ENCODE results near the gene KIAA0825. TPM values are rescaled to one million over a fixed set of nuclear protein-coding genes. Genes with fewer than 3 reads are reported as not detected.

KIAA0825 gene
- polyA plus RNA-seq, 4 donors = 4.1 to 5.9 (median 5.3) TPM

DNA sequence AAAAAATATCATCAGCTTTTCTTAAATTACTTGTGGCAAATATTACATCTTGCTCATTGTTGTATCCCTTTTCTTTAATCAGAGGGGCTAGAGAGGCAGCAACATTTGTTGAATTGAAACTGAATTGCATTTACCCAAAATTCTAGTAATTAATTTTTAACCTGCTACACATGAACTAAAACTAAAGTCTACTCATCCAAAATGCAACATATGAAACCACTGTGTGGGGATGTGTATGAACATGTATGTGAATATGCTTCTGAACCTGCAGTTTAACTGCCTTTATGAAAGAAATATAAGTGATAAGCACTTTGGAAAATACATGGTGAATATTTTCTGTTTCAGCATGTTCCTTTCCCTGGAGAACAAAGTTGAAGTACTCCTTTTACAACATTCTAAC is 158.5 kb downstream of the KIAA0825 start:
- DNase-seq (ENCODE audit: low read depth in 4 of 4, low spot score in 3 of 4) = no peak

DNA sequence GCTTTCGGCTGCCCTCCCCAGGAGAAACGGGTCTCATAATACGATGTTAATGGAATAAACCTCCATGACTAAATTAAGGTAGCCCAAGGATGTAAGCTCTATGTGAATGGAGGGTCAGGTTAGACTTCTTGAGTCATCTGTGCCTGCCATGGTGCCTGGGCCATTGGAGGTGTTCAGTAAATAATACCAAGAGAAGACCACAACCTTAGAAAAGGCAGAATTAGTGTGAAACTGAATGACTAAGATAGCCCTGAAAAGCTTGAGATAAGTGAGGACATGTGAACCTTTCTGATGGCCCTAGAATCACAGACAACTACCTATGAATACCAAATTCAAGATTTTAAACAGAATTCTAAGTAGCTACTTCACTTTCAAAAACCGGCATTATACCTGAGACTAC is 160.6 kb downstream of the KIAA0825 start:
- DNase-seq (ENCODE audit: low read depth in 4 of 4, low spot score in 3 of 4) = no peak

DNA sequence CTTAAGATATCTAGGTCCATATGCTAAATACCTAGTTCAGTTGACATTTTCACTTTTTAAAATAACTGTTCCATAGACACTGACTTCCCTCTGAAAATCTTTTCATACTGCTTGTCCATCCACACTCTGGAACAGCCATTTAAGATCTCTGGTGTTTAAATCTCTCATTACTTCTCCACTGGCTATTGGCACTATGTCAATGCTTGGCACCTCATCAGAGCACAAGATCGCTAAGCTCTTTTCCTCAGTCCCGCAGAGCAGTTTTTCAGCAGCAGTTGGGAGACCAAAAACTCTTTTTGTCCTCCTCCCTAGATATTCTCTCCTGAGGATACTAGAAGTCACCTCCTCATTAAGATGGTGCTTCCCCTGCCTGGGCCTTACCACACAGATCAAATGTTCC is 172.7 kb downstream of the KIAA0825 start:
- DNase-seq (ENCODE audit: low read depth in 4 of 4, low spot score in 3 of 4) = no peak

DNA sequence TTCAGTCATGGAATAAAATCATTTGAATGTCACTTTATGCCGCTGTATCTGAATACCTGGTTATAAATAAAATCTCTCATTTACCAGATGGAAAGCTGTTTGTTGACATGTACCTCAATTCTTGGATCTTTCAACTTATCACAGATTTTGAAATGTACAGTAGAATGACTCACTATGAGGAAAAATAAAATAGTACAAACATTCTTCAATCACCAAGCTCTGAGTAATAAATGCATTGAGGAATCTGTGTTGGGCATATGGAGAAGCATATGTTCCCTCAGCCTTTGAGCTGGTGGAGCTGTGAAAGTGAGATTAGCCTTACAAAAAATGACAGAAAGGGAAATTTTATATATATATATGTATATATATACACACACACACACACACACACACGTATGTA is 175.4 kb downstream of the KIAA0825 start:
- DNase-seq (ENCODE audit: low read depth in 4 of 4, low spot score in 3 of 4) = no peak

DNA sequence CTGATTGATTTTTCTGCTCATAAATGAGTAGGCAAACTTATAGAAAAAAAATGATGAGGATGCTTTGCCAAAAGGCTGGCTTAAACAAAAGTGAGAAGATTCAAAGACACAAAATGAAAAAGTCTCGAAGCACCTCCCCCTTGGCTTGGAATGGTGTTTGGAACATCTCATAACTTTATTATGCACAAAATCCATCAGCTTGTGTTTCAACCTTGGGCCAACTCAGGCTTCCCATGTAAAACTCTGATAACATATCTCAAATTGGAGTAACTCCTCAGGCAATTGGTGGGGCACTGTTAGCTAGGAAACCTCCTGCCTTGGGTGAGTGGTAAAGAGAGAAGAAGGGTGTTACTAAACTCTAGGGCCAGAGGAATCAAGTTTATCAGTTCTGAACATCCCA is 176.3 kb downstream of the KIAA0825 start:
- no peak for DNase-seq (ENCODE audit: low read depth in 4 of 4, low spot score in 3 of 4)

DNA sequence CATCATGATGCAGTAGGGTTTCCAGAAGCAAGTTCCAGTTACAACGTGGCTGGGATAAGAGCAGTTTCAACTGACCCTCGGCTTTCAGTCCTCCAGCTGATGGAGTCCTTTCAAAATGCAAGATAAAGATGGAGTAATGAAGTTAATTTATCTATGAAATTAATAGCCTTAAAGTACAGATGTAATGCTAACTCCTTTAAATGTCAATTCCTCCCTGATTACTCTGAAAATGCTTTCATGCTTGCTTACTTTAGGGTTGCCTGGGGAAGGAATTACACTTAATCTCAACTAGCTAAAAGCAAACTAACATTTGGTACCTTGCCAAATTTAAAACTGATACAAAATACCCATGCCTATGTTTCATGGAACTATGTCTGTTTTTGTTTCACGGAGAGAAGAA is 178.4 kb downstream of the KIAA0825 start:
- no peak for DNase-seq (ENCODE audit: low read depth in 4 of 4, low spot score in 3 of 4)

DNA sequence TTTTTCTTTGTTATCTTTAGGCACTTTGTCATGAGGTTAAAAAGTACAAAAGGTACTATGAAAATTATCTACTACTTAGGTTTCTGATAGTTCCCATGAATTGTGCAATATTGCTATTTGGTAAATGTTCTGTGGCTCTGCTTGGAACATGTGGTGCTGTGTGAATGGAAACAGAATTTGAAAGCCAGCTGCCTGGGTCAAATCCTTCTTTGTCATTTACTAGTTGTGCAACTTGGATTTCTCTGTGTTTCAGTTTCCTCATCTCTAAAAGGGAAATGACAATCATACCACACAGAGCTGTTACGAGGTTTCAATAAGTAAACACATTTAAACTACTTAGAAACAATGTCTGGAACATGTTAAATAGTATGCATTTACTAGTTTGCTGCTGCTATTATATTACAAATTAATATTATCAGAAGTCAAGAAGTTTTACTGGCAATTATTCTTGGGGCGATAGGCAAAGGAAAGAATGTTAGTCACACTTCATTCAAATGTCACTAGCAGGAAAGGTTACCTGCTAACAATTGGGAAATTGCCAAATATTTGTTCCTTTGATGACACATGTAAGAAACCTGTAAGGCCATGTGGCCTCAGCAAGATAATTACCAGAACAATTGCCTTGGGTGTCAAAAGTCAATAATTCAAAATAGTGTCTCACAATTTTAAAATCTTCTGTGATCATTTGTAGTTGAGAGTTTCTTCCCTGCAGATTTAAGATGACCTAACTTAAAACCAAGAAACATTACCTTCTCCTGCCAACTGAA is 184.8 kb downstream of the KIAA0825 start:
- no peak for DNase-seq (ENCODE audit: low read depth in 4 of 4, low spot score in 3 of 4)

DNA sequence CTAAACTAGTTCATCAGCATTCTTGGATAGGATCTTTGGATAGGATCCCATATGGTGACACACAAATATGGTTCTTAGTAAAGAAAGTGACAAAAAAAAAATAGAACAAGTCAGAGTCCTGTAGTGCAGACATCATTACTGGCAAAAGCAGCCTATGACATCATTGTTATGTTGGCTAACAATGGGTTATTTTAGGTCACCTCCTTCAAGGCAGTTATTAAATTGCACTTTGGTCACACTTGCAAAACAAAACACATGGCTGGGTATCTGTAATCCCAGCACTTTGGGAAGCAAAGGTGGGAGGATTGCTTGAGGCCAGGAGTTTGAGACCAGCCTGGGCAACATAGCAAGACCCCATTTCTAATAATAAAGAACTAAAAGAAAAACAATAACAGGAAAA is 185.9 kb downstream of the KIAA0825 start:
- DNase-seq (ENCODE audit: low read depth in 4 of 4, low spot score in 3 of 4) = no peak

DNA sequence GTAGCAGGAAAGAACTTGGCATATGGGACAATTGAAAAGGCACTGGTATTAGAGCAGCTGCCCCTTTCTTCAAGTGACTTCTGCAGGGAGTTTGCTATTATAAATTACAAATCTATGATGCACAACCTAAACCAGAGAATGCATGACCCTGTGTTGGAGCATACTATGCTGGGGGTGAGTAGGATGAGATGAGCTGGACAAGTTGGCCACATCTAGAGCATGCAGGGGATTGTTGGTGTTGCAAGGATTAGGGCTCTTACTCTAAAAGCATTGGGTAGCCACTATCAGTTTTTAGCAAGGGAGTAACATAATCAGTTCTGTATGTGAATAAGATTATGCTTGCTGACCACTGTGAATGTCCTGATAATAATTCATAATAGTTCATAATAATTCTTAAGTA is 186.7 kb downstream of the KIAA0825 start:
- no peak for DNase-seq (ENCODE audit: low read depth in 4 of 4, low spot score in 3 of 4)

DNA sequence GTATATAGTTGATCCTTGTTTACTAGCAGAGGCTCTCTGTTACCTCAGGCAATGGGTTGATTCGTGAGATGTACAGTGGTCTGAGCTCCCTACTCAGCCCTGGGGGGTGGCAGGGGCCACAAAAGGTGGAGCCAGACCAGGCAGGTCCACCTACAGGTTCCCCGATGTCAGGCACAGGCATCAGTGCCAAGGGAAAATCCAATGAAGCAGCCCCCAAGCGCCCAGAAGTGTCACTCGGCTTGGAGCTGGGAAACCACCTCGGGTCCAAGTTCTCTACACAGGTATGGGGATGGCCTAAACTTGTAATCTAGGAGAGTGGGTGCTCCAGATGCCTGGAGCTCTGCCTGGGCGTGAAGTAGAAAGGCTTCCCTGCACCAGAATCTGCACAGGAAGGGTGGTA is 188.8 kb downstream of the KIAA0825 start:
- no peak for DNase-seq (ENCODE audit: low read depth in 4 of 4, low spot score in 3 of 4)

DNA sequence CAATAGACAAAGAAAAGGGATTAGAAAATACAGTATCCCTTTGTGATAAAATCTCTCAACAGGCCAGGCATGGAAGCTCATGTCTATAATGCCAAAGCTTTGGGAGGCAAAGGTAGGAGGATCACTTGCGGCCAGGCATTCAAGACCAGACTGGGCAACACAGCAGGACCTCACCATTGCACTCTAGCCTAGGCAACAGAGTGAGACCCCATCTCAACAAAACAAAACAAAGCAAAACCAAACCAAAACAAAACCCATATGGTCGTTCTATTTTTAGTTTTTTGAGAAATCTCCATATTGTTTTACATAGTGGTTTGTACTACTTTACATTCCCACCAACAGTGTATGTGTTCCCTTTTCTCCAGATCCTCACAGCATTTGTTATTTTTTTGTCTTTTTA is 193.0 kb downstream of the KIAA0825 start:
- DNase-seq (ENCODE audit: low read depth in 4 of 4, low spot score in 3 of 4) = no peak

DNA sequence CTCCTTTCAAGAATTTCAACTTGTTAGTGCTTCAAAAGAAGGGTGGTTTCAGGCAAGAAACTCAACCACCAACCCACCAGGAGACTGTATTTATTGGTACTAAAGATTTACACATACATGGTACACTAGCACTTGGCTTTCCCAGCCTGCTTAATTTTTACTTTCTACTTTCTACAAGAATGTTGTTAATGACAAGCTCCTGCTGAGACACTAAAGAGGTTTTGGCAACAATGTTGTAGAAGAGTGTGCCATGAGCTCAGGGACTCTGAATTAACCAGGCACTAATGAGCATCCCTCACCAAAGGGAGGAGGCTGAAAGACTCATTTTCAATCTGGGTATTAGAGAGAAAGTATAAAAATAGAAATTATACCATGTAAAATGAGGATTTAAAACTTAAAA is 195.0 kb downstream of the KIAA0825 start:
- no peak for DNase-seq (ENCODE audit: low read depth in 4 of 4, low spot score in 3 of 4)

DNA sequence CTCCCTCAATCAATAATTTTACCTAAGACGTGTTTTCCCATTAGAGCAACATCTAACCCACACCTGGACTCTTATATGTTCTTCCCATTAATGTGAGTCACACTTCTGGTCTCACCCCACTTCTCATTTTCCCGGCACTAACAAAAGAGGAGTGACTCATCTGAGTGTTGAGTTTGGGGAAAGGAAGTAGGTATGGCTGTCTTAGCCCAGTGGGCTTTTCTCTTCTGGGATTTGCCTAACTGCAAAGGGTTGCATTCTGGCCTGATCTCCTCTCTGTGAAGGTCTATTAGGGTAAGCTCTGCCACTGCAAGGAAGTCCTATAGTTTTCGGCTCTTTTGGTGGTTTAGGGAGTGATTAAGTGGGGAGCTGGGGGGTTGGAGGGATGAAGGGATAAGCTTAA is 195.6 kb downstream of the KIAA0825 start:
- DNase-seq (ENCODE audit: low read depth in 4 of 4, low spot score in 3 of 4) = no peak

DNA sequence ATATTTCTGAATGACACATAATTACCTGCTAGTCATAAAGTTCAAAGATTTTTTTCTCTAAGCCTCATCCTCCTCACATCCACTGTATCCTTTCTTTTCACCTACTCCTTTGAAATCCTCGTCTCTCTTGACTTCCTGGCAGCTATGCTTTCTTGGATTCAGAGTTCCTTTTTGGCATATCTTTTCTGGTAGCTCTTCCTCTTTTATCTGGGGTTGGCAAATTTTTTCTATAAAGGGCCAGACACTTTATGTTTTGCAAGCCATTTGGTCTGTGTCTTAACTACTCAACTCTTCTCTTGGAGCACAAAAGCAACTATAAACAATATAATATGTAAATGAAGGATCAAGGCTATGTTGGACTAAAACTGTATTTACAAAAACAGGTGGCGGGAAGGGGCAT is 197.5 kb downstream of the KIAA0825 start:
- DNase-seq (ENCODE audit: low read depth in 4 of 4, low spot score in 3 of 4) = no peak

DNA sequence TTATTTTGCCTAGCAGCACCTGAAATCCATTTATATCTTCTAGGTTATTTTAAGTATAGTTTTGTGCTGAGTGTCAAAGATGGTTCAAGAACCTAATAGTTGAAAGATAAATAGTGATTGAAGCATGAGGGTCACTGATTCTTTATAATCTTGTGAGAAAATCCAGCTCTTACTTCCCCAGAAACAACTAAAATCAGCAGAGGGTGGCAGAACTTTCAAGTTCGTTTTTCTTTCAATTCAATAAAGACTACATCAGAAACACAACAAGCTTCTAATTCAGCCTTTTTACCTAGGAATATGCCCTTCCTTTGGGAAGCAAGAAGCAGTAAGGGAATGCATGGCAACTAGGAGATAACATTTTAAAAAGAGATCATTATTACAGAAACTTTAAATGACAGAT is 202.6 kb downstream of the KIAA0825 start:
- no peak for DNase-seq (ENCODE audit: low read depth in 4 of 4, low spot score in 3 of 4)

DNA sequence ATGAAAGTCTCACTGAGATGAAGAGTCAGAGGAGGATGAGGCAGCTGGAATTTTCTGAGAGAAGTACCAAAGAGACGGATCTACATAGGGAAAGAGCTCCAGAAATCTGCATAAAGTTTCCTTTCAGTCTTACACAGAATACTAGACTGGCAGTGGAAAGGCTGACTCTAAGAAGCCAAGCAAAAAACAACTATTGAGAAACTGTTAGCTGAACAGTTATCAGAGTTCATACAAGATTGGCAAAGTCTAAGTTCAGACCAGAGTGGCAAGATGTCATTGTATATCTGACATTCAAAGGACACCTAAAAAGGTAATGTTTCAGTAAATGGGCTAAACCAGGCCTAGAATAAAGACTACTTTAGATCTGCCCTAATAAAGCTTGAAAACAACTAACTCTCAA is 209.0 kb downstream of the KIAA0825 start:
- no peak for DNase-seq (ENCODE audit: low read depth in 4 of 4, low spot score in 3 of 4)

DNA sequence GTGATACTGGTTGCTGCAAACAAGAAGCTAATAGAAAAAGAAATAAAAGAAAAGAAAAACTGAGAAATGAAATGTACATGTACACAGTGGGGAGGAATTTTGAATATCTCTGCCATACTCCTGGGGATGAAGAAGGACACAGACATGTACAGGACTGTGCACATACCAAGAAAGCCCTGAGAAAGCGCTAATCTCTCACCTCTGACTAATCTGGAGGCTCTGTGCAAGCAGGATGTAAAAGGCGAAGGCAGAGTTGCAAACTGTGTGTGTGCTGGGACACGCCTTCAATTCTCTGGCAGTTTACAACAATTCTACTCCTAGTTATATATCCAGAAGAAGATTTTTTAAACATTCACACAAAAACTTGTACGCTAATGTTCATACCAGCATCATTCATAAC is 211.4 kb downstream of the KIAA0825 start:
- DNase-seq (ENCODE audit: low read depth in 4 of 4, low spot score in 3 of 4) = no peak

DNA sequence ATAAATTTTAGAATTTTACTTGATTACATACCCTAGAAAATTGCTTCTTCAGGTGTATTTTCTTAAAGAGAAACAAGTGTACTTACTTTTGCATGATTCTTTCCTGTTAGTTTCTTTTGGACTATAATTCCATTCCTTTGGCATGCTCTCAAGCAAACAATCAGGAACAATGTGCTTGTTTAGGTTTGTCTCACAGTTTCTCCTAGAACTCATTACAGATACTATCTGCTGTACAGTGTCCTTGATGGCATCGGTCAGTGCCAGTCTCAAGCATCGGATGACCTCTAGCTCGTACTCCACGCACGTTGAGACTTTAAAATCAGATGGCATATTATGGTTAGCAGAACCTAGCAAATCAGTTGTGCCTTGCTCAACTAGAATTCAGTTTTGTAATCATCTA is 214.9 kb downstream of the KIAA0825 start:
- DNase-seq (ENCODE audit: low read depth in 4 of 4, low spot score in 3 of 4) = no peak

DNA sequence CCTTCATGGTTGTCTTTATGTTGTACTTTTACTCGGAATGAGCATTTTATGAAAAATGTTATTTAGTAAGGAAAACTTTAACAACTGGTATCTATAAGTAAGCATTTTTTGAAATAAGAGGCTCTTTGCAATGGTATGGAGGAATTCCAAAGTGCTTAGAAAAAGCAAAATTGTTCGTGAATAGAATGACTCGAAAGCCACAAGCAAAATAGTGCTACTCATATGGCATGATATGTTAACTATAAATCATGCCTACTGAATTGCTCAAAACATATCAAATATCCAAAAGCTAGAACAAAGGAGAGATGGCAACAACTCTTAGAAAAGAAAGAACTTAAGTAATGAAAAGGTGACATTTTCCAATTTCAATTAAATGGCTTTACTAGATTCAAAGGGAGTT is 216.3 kb downstream of the KIAA0825 start:
- DNase-seq (ENCODE audit: low read depth in 4 of 4, low spot score in 3 of 4) = no peak

DNA sequence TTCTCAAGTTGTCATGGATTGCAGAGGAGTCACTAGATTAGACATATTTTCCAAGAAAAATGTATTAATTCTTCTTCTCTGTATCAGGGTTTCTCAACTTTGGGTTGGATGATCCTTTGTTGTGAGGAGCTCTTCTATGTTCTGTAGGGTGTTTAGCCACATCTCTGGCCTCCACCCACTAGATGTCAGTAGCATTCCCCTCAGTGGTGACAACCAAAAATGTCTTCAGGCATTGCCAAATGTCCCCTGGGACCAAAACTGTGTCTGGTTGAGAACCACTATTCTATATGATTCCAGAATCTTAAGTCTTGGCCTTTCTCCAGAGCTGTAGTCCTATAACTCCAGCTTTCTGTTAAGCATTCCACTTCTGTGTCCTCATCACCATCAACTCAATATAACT is 220.9 kb downstream of the KIAA0825 start:
- no peak for DNase-seq (ENCODE audit: low read depth in 4 of 4, low spot score in 3 of 4)

DNA sequence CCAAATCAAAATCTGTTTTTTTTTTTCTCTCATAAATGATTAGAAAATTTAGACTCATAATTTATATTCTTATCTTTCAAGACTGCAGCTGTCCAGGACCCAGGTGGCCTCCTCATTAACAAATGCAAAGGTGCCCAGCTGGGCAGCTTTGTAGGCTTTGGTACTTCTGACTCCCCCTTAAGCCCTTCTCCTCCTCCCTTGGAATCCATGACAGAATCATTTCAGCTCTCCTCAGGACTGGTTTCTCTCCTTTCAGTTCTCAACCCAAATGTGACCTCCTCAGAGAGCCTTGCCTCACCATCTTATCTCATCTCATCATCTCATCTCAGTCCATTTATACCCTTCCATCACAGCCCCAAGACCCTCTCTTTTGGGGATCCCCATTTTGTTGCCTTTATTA is 221.7 kb downstream of the KIAA0825 start:
- DNase-seq (ENCODE audit: low read depth in 4 of 4, low spot score in 3 of 4) = no peak

DNA sequence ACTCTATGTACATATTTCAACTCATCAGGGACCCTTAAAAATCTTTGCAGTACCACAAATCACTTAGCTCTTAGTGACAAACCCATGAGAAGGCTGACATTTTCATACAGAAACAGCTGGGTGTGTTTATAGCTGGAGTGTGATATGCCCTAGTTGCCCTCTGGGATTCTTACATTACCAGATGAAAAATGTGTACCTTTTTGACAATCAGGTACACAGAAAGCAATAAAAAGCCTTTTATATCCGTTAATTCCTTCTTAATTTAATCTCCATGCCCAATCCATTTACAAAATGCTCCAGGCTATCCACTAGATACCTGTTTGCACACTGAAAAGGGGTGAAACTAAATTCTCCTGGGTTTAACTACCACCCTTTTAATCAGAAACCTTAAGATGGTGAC is 222.9 kb downstream of the KIAA0825 start:
- DNase-seq (ENCODE audit: low read depth in 4 of 4, low spot score in 3 of 4) = no peak

DNA sequence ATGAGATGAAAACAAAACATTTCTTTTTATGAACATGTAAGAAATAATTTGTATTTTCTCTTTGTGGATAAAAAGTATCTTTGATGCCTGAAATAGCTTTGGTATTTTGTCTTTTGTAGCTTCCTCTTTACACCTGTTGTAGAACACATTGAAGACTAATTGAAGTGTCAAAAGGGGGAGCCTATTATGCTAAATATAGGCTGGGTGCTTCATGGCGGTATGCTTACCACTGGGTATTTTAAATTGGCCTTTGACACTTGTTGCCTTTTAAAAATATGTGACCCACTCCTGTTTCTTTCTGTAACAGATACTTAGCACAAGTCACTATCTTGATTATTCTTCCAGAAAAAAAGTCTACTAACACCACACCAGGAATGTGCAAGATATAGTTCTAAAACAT is 226.4 kb downstream of the KIAA0825 start:
- DNase-seq (ENCODE audit: low read depth in 4 of 4, low spot score in 3 of 4) = no peak

All from left renal pelvis (tissue), 4 donors.